Vagina (tissue), 2 donors: ENCODE measurements around the gene GRAMD1B. TPM values are rescaled to one million over a fixed set of nuclear protein-coding genes. Genes with fewer than 3 reads are reported as not detected.

Experiments used
- DNase-seq, 2 donors: peaks; one replicate each; pipeline ENCODE4 v3.0.0-alpha.2; 2017; ENCODE audit errors: extremely low spot score in 2 of 2
- H3K27ac ChIP-seq: fragments of 200-600 bp; sonication (generic); one replicate; pipeline ENCODE4 v1.5.1; 2019
- H3K27me3 ChIP-seq: fragments of 200-600 bp; sonication (generic); one replicate; pipeline ENCODE4 v1.5.1; 2019
- H3K36me3 ChIP-seq, 2 donors: fragments of 200-600 bp; sonication (generic); one replicate each; pipeline ENCODE4 v1.5.1; 2017 to 2019
- H3K4me1 ChIP-seq: fragments of 200-600 bp; sonication (generic); one replicate; pipeline ENCODE4 v1.5.1; 2019
- H3K4me3 ChIP-seq, 2 donors: fragments of 200-600 bp; sonication (generic); 1 replicate in 1 of 2; 2 replicates in 1 of 2; pipeline ENCODE4 v1.5.1; 2016 to 2019
- H3K9me3 ChIP-seq: fragments of 200-600 bp; sonication (generic); one replicate; pipeline ENCODE4 v1.5.1; 2019
- POLR2A ChIP-seq, 2 donors: fragments of 450-650 bp; IDR thresholded peaks; one replicate each; pipeline ENCODE4 v1.6.1; 2017; ENCODE audit warnings: antibody characterized with exemption in 2 of 2, mild to moderate bottlenecking in 2 of 2, moderate library complexity in 2 of 2
- POLR2AphosphoS5 ChIP-seq, 2 donors: sonication (generic); formaldehyde crosslinking; IDR thresholded peaks; one replicate each; pipeline ENCODE4 v1.9.0; 2017; ENCODE audit warnings: antibody characterized with exemption in 2 of 2, mild to moderate bottlenecking in 2 of 2, low read depth in 1 of 2; ENCODE audit not compliant: insufficient read depth in 1 of 2
- intact Hi-C: fragments of 100-400 bp; cut with DNase I; formaldehyde crosslinking; loops from one replicate; pipeline ENCODE4 v1.15.1; 2023
- total RNA-seq: library from RNA; depleted of rRNA; stranded (reverse); fragments of >200 nt; gene quantifications from one replicate; pipeline ENCODE4 v1.2.3, GENCODE V29; 2016
- TF ChIP-seq, protein P1 (sequence below), 3 experiments: fragments of 450-650 bp in 2 of 3; fragments of 200-600 bp in 1 of 3; sonication (generic) in 1 of 3; IDR thresholded peaks; one replicate each; pipeline ENCODE4 v1.5.1; 2017 to 2019; ENCODE audit warnings: antibody characterized with exemption in 3 of 3, mild to moderate bottlenecking in 2 of 3, moderate library complexity in 2 of 3

GRAMD1B gene
- total RNA-seq, 1 donor from 2014 or later = 4.9 TPM

DNA sequence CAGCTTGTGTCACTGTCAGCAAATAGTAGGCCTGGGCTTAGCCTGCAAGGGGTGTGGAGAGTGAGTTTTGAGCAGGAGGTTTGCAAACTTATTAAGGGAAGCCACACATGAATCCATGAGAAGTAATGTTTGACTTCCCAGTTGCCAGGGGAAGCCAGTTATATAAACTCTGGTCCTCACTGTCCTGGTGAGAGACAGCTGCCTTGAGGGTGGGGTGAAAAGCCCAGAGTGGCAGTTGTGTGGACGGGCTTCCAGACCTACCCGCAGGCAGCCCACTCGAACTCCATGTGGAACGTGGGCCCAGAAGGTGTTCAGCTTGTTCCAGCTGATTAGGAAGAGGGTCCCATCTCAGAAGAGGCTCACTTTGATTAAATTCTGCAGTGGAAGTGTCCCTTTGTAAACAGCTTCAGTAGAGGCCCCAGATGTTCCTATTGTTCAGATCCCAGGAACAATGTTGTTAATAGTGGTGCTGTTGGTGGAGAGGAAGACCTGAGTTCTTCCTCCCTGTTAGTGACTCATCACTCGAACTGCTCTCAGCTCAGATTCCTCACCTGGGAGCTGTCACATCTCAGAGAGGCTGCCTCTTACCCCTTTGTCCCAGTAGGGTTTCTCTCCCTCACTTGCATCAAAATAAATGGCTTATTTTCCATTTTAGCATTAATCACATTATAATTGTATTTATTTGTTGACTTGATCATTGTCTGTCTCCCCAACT lies 63.4 kb downstream of the GRAMD1B start:
- Histone ChIP-seq H3K4me3 (no peak overlapping the region), H3K9me3 (no peaks in the 10 kb centered on the region), H3K4me1 (no peaks in the 10 kb centered on the region), H3K27ac (no peak overlapping the region), H3K36me3 (no peaks in the 10 kb centered on the region), H3K27me3 (no peaks in the 10 kb centered on the region)
- intact Hi-C loops = loop anchor here (5.0 kb wide), 1 partner anchor 461 kb away; no protein-coding TSS in a partner anchor
- TF ChIP-seq, protein P1, sequence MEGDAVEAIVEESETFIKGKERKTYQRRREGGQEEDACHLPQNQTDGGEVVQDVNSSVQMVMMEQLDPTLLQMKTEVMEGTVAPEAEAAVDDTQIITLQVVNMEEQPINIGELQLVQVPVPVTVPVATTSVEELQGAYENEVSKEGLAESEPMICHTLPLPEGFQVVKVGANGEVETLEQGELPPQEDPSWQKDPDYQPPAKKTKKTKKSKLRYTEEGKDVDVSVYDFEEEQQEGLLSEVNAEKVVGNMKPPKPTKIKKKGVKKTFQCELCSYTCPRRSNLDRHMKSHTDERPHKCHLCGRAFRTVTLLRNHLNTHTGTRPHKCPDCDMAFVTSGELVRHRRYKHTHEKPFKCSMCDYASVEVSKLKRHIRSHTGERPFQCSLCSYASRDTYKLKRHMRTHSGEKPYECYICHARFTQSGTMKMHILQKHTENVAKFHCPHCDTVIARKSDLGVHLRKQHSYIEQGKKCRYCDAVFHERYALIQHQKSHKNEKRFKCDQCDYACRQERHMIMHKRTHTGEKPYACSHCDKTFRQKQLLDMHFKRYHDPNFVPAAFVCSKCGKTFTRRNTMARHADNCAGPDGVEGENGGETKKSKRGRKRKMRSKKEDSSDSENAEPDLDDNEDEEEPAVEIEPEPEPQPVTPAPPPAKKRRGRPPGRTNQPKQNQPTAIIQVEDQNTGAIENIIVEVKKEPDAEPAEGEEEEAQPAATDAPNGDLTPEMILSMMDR (IDR thresholded peaks at IDR 0.05) = no peak
- no peak for TF ChIP-seq POLR2A (IDR thresholded peaks at IDR 0.05)
- no peak for TF ChIP-seq POLR2AphosphoS5 (IDR thresholded peaks at IDR 0.05; ENCODE audit: insufficient read depth in 1 of 2, low read depth in 1 of 2)
- DNase-seq = no peak

DNA sequence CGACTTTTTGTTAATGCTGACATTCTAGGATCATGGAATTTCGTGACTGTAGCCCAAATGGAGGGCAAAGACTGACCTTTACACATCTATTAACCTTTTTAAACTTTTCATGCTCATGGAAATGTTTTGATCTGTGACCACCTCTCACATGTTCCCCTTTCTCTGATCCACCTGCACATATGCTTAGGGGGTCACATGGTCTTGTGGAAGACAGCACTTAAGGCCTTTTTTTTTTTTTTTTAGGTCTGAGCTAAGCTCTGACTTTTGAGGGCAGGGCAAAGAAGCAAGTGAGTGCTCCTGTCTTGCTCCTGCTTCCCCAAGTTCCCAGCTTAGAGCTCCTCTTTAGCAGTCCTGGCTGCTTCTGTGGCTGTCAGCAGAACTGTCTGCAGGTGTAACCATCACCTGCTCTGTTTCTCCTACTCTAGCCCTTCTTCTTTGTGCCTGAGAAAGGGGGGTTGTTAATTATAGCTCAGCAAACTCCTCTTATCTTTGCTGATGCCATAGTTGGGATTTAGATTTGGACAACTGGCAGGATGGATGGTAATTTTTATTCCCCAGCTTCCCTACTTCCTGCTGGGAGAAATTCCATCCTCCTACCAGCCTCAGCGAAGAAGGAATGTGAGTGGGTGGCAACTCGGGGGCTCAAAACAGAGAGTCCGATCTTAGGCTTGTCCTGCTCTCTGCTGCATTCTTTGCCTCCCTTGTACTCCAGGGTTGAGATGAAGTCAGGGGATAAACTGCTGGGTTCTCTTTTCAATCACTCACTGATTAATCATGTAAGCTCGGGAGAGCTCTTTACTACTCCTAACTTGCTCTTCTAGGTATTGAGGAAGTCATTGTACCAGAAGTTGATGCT lies 64.4 kb downstream of the GRAMD1B start:
- H3K9me3 ChIP-seq = no peaks in the 10 kb centered on the region
- intact Hi-C loops = loop anchor here (5.0 kb wide), 1 partner anchor 462 kb away; no protein-coding TSS in a partner anchor
- DNase-seq = no peak
- H3K27me3 ChIP-seq = no peaks in the 10 kb centered on the region
- no peak overlapping the region for H3K4me3 ChIP-seq
- H3K36me3 ChIP-seq = no peaks in the 10 kb centered on the region
- H3K27ac ChIP-seq = no peak overlapping the region
- TF ChIP-seq, protein P1 (IDR thresholded peaks at IDR 0.05) = no peak
- no peak for TF ChIP-seq POLR2AphosphoS5 (IDR thresholded peaks at IDR 0.05; ENCODE audit: insufficient read depth in 1 of 2, low read depth in 1 of 2)
- no peak for TF ChIP-seq POLR2A (IDR thresholded peaks at IDR 0.05)
- H3K4me1 ChIP-seq = no peaks in the 10 kb centered on the region

DNA sequence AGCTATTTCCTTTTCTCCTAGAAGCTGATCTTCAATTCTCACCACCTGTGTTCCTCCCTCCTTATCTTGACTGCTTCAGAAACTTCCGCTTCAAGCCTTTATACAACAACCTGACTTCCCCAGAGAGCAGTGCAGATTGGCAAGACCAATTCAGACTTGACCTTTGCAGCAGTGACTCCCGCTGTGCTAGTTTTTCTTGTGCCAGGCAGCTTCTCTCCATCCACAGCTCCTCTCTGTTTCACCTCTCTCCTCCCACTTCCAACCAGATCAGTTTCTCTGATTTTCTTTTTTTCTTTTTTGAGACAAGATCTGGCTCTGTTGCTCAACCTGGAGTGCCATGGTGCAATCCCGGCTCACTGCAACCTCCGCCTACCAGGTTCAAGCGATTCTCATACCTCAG lies 74.3 kb downstream of the GRAMD1B start:
- no peak for DNase-seq
- no peaks in the 10 kb centered on the region for H3K9me3 ChIP-seq
- H3K4me3 ChIP-seq = no peak overlapping the region
- intact Hi-C loops = no loop called here
- no peaks in the 10 kb centered on the region for H3K27me3 ChIP-seq
- no peaks in the 10 kb centered on the region for H3K36me3 ChIP-seq
- TF ChIP-seq, protein P1 (IDR thresholded peaks at IDR 0.05) = no peak
- no peak for TF ChIP-seq POLR2AphosphoS5 (IDR thresholded peaks at IDR 0.05; ENCODE audit: insufficient read depth in 1 of 2, low read depth in 1 of 2)
- no peak for TF ChIP-seq POLR2A (IDR thresholded peaks at IDR 0.05)
- no peak overlapping the region for H3K27ac ChIP-seq
- H3K4me1 ChIP-seq = no peaks in the 10 kb centered on the region

DNA sequence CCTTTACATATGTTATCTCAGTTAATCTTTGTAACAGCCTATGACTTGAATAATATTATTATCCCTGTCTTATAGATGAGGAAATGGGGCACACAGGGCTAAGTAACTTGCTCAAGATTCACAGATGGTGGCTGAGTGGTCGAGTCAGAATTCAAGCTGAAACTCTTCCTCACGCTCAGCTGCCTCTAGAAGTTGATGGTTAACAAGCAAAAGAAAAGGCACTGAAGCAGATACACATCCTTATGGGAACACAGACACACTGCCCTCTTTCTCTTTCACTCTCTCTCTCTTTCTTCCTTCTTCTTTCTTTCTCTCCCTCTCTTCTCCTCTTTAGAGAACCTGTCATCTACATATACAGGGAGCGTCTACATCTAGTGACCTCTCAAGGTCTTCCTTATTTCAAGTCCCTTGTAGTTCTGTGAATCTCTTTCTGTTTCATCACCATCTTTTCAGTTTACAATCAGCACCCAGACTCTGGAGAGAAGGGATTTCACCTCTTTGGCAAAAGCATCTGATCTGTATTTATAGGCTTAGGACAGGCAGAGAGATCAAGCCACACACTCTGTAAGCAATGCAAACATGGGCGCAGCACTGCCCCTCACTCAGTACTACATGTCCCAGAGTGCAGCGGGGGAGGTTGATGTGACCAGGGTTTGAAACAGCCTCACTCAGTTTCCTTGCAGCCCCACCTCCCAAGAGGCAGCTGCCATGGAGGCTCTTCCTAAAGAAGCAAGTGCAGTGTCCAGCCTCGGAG lies 75.7 kb downstream of the GRAMD1B start:
- no peak for TF ChIP-seq POLR2A (IDR thresholded peaks at IDR 0.05)
- TF ChIP-seq, protein P1 (IDR thresholded peaks at IDR 0.05) = no peak
- TF ChIP-seq POLR2AphosphoS5 (IDR thresholded peaks at IDR 0.05; ENCODE audit: insufficient read depth in 1 of 2, low read depth in 1 of 2) = no peak
- H3K4me1 ChIP-seq = no peaks in the 10 kb centered on the region
- H3K27me3 ChIP-seq = no peaks in the 10 kb centered on the region
- H3K27ac ChIP-seq = no peak overlapping the region
- no peak for DNase-seq
- H3K9me3 ChIP-seq = no peaks in the 10 kb centered on the region
- intact Hi-C loops = no loop called here
- H3K4me3 ChIP-seq = no peak overlapping the region
- no peaks in the 10 kb centered on the region for H3K36me3 ChIP-seq
